ENCODE results near the gene SHANK2.

Gene SHANK2

DNA sequence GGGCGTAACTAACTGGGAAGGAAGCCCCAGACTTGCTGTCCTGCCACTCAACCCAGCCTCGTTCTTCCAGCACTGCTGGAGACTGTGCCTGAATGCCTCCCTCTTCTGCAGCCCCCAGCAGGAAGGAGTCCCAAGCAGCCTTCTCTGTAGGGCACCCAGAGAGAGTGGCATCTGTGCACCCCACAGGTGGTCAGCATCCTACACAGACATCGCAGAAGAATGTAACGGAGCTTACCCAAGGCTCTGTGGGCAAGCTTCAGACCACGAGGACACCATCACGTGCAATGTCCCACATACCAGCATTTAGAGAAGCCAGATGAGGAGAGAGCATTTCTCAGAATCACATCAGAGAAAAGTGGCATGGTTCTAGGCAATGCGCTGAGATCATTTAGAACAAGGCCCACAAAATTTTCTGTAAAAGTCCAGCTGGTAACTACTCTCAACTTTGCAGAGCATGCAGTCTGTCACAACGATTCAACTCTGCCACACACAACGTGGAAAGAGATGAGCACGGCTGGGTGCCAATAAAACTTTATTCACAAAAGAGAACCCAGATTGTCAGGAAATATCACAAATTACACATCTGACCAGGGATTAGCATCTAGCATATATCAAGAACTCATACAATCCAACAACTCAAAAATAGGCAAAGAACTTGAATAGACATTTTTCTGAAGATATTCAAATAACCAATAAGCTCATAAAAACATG, 33.4 kb downstream of the SHANK2 start:
- DNase-seq = no peak

DNA sequence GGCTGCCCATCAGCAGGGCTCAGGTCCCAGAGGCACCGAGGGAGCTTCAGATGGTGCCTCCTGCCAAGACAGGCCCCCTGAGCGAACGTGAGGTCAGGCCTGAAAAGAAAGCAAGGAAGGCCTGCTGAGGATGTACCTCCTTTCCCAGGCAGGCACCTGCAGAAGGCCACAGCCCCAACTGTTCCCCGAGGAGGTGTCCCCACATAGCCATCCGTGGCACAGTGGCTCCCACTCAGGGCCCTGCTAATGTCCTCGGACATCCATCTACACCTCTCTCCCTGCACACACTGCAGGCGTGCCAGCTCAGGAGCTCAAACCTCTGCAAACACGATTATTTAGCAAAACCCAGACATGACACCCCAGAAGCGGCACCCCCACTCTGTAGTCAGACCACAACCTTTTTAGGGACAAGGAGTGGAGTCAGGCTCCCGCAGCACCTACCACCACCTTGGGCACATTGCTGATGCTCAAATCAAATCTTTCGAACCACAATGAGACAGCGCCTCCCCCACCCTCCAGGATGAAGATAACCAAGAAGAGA, 36.9 kb downstream of the SHANK2 start:
- DNase-seq = no peak

DNA sequence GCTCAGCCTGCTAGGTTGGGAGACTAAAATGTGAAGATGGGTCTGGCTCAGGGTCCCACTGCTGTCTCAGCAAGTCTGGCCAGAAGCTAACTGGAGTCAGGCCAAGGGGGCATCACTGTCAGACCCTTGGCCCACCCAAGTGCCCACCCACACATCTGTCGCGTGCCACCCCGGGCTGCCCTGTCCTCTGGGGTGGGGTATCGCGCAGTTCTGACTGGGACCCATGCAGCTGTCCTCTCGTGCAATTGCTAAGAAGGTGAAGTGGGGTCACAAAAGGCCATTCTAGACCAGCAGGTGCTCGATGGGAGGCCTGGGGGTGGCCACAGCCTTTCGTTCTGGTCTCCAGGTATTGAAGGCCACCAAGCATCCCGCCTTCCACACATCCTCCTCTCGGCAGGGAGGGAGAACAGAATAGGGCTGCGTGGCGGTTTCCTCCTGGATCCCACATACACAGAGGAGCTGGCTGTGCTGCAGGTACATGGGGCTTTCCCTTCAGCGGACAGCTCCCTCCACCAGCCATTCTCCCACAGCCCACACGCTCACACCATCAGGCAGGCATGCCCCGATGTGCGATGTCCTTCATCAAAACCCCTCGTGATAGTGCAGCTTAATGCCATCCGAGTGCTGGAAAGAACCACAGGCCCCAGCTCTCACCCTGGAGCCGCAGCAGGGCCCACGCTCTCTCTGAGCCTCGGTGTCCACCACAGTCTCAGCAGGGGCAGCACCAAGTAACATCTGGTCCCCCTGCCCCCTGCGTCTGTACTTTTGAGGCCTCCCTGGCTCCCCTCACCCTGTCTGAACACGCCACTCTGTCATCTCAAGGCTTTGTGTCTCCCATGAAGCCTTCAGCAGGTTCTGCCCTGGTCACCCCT, 37.6 kb downstream of the SHANK2 start:
- DNase-seq = no peak

GRCh38 chr11:71213696-71214552, 38.5 kb downstream of the SHANK2 start:
- no peak for DNase-seq

DNA sequence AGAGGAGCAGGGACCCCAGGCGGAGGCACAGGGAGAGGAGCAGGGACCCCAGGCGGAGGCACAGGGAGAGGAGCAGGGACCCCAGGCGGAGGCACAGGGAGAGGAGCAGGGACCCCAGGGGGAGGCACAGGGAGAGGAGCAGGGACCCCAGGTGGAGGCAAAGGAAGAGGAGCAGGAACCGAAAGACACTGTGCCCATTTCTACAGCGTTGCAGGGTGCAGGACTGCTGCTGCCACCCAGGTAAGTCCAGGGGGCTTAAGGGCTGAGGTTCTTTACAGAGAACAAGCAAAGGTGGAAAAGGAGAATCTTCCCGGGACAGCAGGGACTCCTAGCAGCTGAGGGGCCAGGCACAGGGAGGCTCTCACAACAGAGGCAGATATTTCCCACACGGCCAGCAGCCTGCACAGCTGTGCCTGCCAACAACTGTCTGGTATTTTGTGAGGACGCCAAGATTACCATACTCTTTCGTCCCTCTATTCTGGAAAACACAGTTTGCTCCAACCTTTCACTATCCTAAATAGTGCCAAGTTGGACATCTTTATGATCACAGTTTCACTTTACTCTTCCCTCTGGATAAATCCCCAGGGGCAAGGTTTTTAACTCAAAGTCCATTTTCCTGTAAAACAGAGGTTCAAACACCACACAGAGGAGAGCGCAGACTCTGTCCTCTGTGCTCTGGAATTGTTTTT, 39.4 kb downstream of the SHANK2 start:
- no peak for DNase-seq

DNA sequence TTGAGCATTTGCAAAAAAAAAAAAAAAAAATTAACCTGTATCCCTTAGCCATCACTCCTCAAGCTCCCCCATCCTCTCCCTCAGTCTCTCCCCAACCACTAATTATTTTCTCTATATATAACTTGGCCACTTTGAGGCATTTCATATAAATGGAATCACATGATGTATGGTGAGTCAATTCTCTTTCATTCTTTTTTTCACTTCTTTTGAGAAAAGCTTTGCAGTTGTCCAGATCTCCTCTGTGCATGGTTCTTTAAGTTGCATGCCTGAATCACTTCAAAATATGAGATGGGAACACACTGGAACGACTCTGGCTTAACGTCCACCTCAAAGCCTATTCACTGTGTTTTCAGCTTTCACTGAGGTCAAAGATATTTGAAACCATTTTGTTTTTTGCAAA, 40.7 kb downstream of the SHANK2 start:
- DNase-seq = no peak

DNA sequence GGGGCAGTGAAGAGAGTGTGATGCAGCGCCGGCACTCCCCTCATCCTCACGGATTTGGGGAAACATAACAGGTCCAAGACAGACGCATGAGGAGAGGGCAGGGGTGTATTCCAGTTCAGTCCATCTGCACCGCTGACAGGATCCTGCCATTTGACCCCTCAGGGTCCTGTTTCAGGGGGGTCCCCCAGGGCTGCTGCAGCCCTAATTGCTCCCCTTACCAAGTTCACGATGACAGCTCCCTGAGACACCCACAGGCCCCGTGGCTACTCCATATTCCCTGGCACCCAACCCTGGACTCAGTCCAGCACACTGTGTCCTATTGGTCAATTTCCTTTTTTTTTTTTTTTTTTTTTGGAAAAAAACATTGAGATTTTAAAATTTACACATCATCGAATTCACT, 41.5 kb downstream of the SHANK2 start:
- no peak for DNase-seq

- DNase-seq = no peak
These were observed 42.7 kb downstream of the SHANK2 start for GRCh38 chr11:71209656-71210055.

DNA sequence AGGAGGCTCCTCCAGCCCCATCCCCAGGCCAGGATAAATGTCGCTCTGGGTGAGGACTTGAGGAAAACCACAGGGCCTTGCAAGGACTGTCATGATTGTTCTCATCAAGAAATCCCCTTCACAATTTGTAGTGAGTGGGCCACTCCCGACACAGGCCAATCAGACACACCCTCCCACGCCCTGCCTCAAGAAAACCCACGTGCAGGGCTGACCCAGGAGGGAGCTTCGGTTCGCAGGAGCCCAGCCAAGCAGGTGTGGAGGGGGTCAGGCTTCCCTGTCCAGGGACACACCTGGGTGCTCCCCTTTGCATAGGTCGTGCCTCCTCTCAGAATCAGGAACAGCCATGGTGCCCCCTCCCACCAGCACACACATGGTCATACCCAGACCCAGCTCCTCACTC, 43.2 kb downstream of the SHANK2 start:
- DNase-seq = no peak

GRCh38 chr11:71208011-71208774, 44.2 kb downstream of the SHANK2 start:
- no peak for DNase-seq

DNA sequence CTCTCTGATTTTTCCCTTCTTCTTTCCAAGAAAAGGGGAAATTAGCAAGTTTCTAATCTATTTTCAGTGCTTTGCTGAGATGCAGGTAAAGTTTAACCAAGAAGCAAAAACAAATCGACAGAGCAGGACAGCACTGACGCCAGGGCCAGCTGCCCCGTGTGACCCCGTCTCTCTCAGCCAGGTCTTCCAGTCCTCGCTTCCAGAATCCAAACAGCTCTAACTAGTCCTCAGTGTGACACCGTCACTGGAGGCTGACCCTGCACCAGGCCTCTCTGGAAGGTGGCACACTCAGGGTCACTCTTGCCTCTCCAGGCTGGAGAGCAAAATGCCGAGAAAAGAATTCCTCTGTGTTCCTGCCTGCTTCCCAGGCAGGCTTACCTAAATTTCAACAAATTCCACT, 44.8 kb downstream of the SHANK2 start:
- no peak for DNase-seq

- DNase-seq = no peak
These were observed 46.2 kb downstream of the SHANK2 start for GRCh38 chr11:71206186-71206585.

DNA sequence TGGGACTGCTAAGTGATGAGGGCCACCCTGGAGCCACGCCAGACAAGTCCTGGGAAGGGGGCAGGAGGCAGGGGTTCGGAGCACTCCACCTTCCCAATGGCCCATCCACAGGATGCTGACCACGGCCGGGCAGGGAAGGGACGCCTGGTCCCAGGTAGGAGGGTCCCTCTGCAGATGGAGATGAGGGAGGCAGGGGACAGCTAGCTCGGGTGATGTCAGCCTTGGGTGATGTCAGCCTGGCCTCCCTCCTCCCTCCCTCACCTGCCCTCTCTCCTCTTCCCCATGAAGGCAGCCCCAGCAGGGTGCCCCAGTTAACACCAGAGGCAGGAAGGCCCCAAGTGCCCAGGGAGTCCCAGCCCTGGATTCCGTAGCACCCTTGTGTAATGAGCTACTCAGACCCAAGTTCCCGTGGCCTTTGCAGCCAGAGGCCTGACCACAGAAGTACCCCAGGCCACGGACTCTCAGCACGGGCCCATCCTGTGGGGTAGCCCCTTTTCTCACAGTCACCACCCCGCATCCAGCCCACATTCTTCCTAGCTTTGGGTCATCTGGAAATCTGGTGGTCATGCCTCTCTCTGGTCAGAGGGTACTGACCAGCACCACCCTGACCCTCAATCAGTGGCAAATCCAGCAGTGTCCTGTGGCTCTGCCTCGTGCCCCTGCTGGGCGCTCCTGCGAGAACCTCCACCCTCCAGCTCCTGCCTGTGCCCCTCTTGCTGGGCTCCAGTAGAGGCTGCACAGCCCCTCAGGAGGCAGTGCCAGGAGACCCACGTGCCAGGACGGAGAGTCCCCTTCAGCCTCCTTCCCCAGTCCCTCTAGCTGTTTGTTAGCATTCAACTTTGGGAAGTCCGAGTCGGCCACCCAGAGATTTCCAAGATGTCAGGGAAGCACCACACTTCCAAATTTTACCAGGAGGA, 47.4 kb downstream of the SHANK2 start:
- no peak for DNase-seq

DNA sequence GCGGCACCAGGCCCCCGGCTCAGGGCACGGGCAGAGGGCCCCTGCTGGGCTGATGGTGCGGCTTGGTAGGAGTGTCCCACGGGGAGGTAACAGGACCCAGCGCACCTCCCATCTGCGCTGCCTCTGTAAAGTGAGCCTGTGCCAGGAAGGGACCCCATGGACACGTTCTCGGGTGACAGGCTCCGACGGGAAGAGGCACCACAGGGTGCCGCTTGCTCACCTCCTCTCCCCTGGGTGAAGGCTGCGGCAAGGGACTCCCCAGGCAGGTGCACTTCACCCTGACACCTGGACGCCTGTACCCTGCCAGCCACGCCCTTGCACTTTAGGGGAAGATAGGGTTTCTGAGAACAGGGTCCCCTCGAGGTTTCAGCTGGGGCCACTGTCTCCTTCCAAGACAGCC, 48.1 kb downstream of the SHANK2 start:
- no peak for DNase-seq

GRCh38 chr11:71203681-71204080, 48.7 kb downstream of the SHANK2 start:
- no peak for DNase-seq

DNA sequence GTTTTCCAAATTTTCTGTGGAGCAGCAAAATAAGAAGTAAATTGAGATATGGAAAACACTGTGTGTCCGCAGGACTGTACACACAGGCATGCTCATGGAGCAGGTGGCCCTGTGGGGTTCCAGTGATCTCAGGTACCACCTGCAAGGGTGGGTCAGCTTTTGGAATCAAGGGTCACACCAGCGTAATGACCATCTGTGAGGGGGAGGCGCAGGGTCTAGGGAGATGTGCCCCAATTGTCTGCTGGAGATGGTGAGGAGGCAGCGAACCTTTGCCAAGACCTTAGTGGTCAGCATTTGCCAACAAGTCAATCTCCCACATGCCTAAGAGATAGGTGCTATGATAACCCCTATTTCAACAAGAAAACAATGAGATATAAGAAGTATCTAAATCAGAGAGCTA, 49.4 kb downstream of the SHANK2 start:
- DNase-seq = no peak

DNA sequence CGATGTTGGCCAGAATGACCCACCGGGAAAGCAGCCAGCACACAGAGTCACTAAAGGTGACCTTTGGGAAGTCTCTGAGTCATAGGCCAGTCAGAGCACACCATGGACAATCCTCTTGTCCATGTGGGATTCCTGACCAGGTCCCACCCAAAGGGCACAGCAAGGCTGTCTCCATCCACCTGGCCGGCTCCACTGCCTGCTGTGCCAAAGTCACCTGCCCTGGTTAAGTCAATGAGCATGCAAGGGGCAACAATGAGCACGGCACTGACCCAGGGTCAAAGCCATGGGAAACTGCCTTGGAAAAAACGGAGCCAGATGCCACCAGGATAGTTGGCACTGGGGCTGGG, 49.8 kb downstream of the SHANK2 start:
- DNase-seq = no peak
